KMS-11 (cell line): Measurements from ENCODE around the gene OBSL1.
A peak's percentile ranks its signal among the peaks of the same experiment; 100 is the strongest.

ENCODE experiments used
- H2AFZ ChIP-seq: fragments of 200-600 bp; sonication (generic); 2 replicates; pipeline ENCODE4 v1.6.1; 2016; ENCODE audit warnings: antibody characterized with exemption, mixed run types, low read depth
- H3K27ac ChIP-seq: fragments of 200-600 bp; sonication (generic); 2 replicates; pipeline ENCODE4 v1.6.1; 2016; ENCODE audit warnings: mild to moderate bottlenecking, mixed run types
- H3K27me3 ChIP-seq: fragments of 200-600 bp; sonication (generic); 2 replicates; pipeline ENCODE4 v1.6.1; 2017; ENCODE audit warnings: mild to moderate bottlenecking, low read depth, mixed run types, moderate library complexity; ENCODE audit not compliant: insufficient read depth
- H3K36me3 ChIP-seq: fragments of 200-600 bp; sonication (generic); 2 replicates; pipeline ENCODE4 v1.6.1; 2017; ENCODE audit warnings: mild to moderate bottlenecking, mixed run types; ENCODE audit not compliant: insufficient read depth
- H3K4me1 ChIP-seq: fragments of 200-600 bp; sonication (generic); 2 replicates; pipeline ENCODE4 v1.6.1; 2016; ENCODE audit warnings: mild to moderate bottlenecking, low read depth, mixed run types; ENCODE audit not compliant: poor library complexity, severe bottlenecking
- H3K4me2 ChIP-seq: fragments of 200-600 bp; sonication (generic); 2 replicates; pipeline ENCODE4 v1.7.0; 2016; ENCODE audit warnings: mild to moderate bottlenecking, mixed run types
- H3K4me3 ChIP-seq: fragments of 200-600 bp; sonication (generic); IDR thresholded peaks from 2 replicates; pipeline ENCODE4 v1.6.1; 2017; ENCODE audit warnings: low read depth, low read length, mixed read lengths; ENCODE audit not compliant: insufficient read depth
- H3K79me2 ChIP-seq: fragments of 200-600 bp; sonication (generic); 2 replicates; pipeline ENCODE4 v1.6.1; 2016; ENCODE audit warnings: low read depth, mixed run types; ENCODE audit not compliant: insufficient read depth
- H3K9ac ChIP-seq: fragments of 200-600 bp; sonication (generic); 2 replicates; pipeline ENCODE4 v1.6.1; 2016; ENCODE audit warnings: mild to moderate bottlenecking, mixed run types
- H4K20me1 ChIP-seq: fragments of 200-600 bp; sonication (generic); 2 replicates; pipeline ENCODE4 v1.6.1; 2016; ENCODE audit warnings: mild to moderate bottlenecking, mixed run types; ENCODE audit not compliant: insufficient read depth
- CTCF ChIP-seq: fragments of 200-600 bp; sonication (generic); conservative IDR thresholded peaks from 2 replicates; pipeline ENCODE4 v1.6.1; 2017; ENCODE audit warnings: low read depth, mild to moderate bottlenecking, antibody characterized with exemption, low read length, moderate library complexity, mixed read lengths

OBSL1 gene

GRCh38 chr2:219531639-219532377, 39.5 kb downstream of the OBSL1 start:
- Histone ChIP-seq H3K79me2 (no peaks in the 10 kb centered on the region), H3K4me2 (no peak overlapping the region), H4K20me1 (no peaks in the 10 kb centered on the region), H3K4me3 (no peak overlapping the region), H3K9ac (no peak overlapping the region), H3K4me1 (peaks cover 8% of the 10 kb centered on the region), H3K36me3 (no peaks in the 10 kb centered on the region), H2AFZ (no peak overlapping the region), H3K27ac (no peak overlapping the region), H3K27me3 (peaks cover 61% of the 10 kb centered on the region)
- TF ChIP-seq CTCF: no peak

GRCh38 chr2:219530048-219530963, 41.0 kb downstream of the OBSL1 start:
- Histone ChIP-seq H3K27ac (no peak overlapping the region), H3K4me3 (no peak overlapping the region), H3K27me3 (peaks cover 75% of the 10 kb centered on the region), H2AFZ (no peak overlapping the region), H3K4me2 (no peak overlapping the region), H4K20me1 (no peaks in the 10 kb centered on the region), H3K79me2 (no peaks in the 10 kb centered on the region), H3K36me3 (no peaks in the 10 kb centered on the region), H3K9ac (no peak overlapping the region), H3K4me1 (peaks cover 8% of the 10 kb centered on the region)
- peak; percentile 90 for TF ChIP-seq CTCF

GRCh38 chr2:219527472-219527871, 43.9 kb downstream of the OBSL1 start:
- Histone ChIP-seq H4K20me1 (no peaks in the 10 kb centered on the region), H3K9ac (no peak overlapping the region), H3K4me1 (peaks cover 8% of the 10 kb centered on the region), H3K36me3 (no peaks in the 10 kb centered on the region), H3K27me3 (peaks cover 88% of the 10 kb centered on the region), H3K4me2 (no peak overlapping the region), H3K4me3 (no peak overlapping the region), H3K79me2 (no peaks in the 10 kb centered on the region), H2AFZ (no peak overlapping the region), H3K27ac (no peak overlapping the region)
- TF ChIP-seq CTCF: no peak

GRCh38 chr2:219527076-219527394, 44.3 kb downstream of the OBSL1 start:
- H3K27ac ChIP-seq: no peak overlapping the region
- peaks cover 85% of the 10 kb centered on the region for H3K27me3 ChIP-seq
- H3K9ac ChIP-seq: no peak overlapping the region
- no peak overlapping the region for H3K4me2 ChIP-seq
- no peaks in the 10 kb centered on the region for H4K20me1 ChIP-seq
- no peaks in the 10 kb centered on the region for H3K36me3 ChIP-seq
- no peak overlapping the region for H3K4me3 ChIP-seq
- no peak for TF ChIP-seq CTCF
- peaks cover 8% of the 10 kb centered on the region for H3K4me1 ChIP-seq
- H2AFZ ChIP-seq: no peak overlapping the region
- no peaks in the 10 kb centered on the region for H3K79me2 ChIP-seq
